Left ventricle myocardium inferior (tissue), 1 donor: ENCODE results near the gene HSD11B2. TPM values are rescaled to one million over a fixed set of nuclear protein-coding genes. Genes with fewer than 3 reads are reported as not detected.
A peak's percentile ranks its signal among the peaks of the same experiment; 100 is the strongest.

ENCODE experiments used
- DNase-seq: peaks from one replicate; pipeline ENCODE4 v3.0.0-alpha.2; 2020
- H3K27ac ChIP-seq: fragments of 200-600 bp; replicated peaks from 2 replicates; pipeline ENCODE4 v1.8.0; 2021
- H3K27me3 ChIP-seq: fragments of 200-600 bp; 2 replicates; pipeline ENCODE4 v1.8.0; 2021; ENCODE audit warnings: low read depth
- H3K36me3 ChIP-seq: fragments of 200-600 bp; 2 replicates; pipeline ENCODE4 v1.8.0; 2021
- H3K4me1 ChIP-seq: fragments of 200-600 bp; 2 replicates; pipeline ENCODE4 v1.8.0; 2021
- H3K4me3 ChIP-seq: fragments of 200-600 bp; 2 replicates; pipeline ENCODE4 v1.8.0; 2021; ENCODE audit warnings: mild to moderate bottlenecking, moderate library complexity
- H3K9me3 ChIP-seq: fragments of 200-600 bp; replicated peaks from 2 replicates; pipeline ENCODE4 v1.8.0; 2021
- intact Hi-C: fragments of 100-400 bp; cut with micrococcal nuclease; formaldehyde crosslinking; loops from one replicate; pipeline ENCODE4 v1.11.0; 2022
- total RNA-seq: library from RNA; stranded (reverse); fragmentation: NEBNext Ultra II Directional; extraction: Animal tissue kit (Norgen Biotek cat#: 25700); gene quantifications from one replicate; pipeline ENCODE4 v1.2.1, GENCODE V29; 2021
- TF ChIP-seq, protein P1 (sequence below): fragments of 200-600 bp; IDR thresholded peaks from 2 replicates; pipeline ENCODE4 v1.8.0; 2021; ENCODE audit warnings: antibody characterized with exemption, mild to moderate bottlenecking, borderline replicate concordance
- donor health status: DM: no; HTN: yes; CAD: no; lungs with severe emphysema.

HSD11B2 gene
- total RNA-seq, 1 donor from 2014 or later: 0.99 TPM

- intact Hi-C loops: no loop called here
- TF ChIP-seq, protein P1, sequence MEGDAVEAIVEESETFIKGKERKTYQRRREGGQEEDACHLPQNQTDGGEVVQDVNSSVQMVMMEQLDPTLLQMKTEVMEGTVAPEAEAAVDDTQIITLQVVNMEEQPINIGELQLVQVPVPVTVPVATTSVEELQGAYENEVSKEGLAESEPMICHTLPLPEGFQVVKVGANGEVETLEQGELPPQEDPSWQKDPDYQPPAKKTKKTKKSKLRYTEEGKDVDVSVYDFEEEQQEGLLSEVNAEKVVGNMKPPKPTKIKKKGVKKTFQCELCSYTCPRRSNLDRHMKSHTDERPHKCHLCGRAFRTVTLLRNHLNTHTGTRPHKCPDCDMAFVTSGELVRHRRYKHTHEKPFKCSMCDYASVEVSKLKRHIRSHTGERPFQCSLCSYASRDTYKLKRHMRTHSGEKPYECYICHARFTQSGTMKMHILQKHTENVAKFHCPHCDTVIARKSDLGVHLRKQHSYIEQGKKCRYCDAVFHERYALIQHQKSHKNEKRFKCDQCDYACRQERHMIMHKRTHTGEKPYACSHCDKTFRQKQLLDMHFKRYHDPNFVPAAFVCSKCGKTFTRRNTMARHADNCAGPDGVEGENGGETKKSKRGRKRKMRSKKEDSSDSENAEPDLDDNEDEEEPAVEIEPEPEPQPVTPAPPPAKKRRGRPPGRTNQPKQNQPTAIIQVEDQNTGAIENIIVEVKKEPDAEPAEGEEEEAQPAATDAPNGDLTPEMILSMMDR: no peak
- DNase-seq: no peak
Measured at GRCh38 chr16:67392301-67393059, 38.4 kb upstream of the HSD11B2 start.

DNA sequence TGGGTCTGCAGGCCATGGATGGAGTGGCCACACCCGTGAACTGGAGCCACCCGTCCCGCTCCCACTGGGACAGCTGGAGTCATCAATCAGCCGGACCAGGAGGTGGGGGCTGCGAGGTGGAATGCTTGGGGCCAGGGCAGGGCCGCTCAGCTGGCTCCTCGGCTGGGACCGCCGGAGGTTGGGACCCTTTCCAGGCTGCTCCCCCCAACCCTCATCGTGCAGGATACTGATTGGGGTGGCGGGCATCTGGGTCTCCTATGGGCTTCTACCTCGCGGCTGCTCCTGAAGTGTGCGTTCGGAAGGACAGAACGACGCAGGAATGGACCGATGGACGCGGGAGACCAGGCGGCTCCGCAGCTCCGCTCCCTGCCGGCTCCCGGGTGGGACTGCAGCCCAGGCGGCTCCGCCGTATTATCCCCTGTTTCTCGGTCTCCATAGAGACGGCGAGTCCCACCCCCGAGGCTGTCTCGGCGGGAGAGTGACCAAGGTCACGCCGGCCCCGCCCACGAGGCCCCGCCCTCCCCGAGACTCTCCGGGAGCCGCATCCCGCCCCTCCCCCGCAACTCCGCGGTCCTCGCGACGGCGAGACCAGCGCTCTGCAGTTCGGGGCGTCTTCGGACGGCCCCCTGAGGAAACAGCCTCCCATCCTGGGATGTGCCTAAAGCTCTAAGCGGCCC is 37.7 kb upstream of the HSD11B2 start, which contains the start of gene TPPP3:
TPPP3 (minus strand) TSS at position 388 of the 677 bp plus-strand sequence. CDS start 2,387 bp downstream, outside the sequence.
- no peaks in the 10 kb centered on the region for H3K9me3 ChIP-seq
- H3K27me3 ChIP-seq: peaks cover 19% of the 10 kb centered on the region
- DNase-seq: peak; percentile 92
- TF ChIP-seq, protein P1: peak; percentile 83
- peaks cover 70% of the 10 kb centered on the region for H3K4me1 ChIP-seq
- H3K27ac ChIP-seq: peak within 1 kb of the TSS; percentile 72
- H3K4me3 ChIP-seq: peak within 1 kb of the TSS; percentile 66
- no peaks in the 10 kb centered on the region for H3K36me3 ChIP-seq
- intact Hi-C loops: no loop called here

More at GRCh38 chr16:67392301-67393059, 38.4 kb upstream of the HSD11B2 start:
- peaks cover 64% of the 10 kb centered on the region for H3K4me1 ChIP-seq
- H3K27me3 ChIP-seq: peaks cover 19% of the 10 kb centered on the region
- H3K4me3 ChIP-seq: peak overlapping the region; percentile 66
- H3K36me3 ChIP-seq: no peaks in the 10 kb centered on the region
- peak overlapping the region; percentile 69 for H3K27ac ChIP-seq
- H3K9me3 ChIP-seq: no peaks in the 10 kb centered on the region

DNA sequence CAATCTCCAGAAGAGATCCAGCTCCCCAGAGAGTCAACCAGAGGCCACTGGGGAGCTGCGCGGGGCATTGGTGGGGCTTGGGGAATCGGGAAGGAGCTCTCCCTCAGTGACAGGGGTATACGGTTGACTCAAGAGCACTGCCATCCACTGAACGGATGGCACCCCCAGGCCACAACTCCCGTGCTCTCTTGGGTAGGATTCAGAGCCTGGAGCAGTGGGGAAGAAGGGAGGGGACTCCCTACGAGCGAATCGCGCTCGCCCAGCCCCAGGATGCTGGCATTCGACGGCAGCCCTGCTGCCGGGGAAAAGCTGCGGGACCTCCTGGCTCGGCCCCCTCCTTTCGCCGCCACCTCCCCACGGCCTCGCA is 37.1 kb upstream of the HSD11B2 start:
- peaks cover 75% of the 10 kb centered on the region for H3K4me1 ChIP-seq
- intact Hi-C loops: no loop called here

GRCh38 chr16:67394155-67395104 is 36.5 kb upstream of the HSD11B2 start:
- Histone ChIP-seq H3K9me3 (no peaks in the 10 kb centered on the region), H3K36me3 (no peaks in the 10 kb centered on the region), H3K4me1 (peaks cover 81% of the 10 kb centered on the region), H3K4me3 (peak overlapping the region; percentile 66), H3K27me3 (peaks cover 19% of the 10 kb centered on the region), H3K27ac (peak overlapping the region; percentile 72)
- TF ChIP-seq, protein P1: no peak
- intact Hi-C loops: no loop called here
- DNase-seq: no peak

More for the DNA sequence above, 37.1 kb upstream of the HSD11B2 start:
- TF ChIP-seq, protein P1: no peak
- H3K27me3 ChIP-seq: peaks cover 19% of the 10 kb centered on the region
- peak overlapping the region; percentile 72 for H3K27ac ChIP-seq
- peak overlapping the region; percentile 66 for H3K4me3 ChIP-seq
- H3K36me3 ChIP-seq: no peaks in the 10 kb centered on the region
- H3K9me3 ChIP-seq: no peaks in the 10 kb centered on the region
- DNase-seq: no peak

GRCh38 chr16:67395105-67395457 is 35.8 kb upstream of the HSD11B2 start:
- H3K9me3 ChIP-seq: no peaks in the 10 kb centered on the region
- peak overlapping the region; percentile 72 for H3K27ac ChIP-seq
- intact Hi-C loops: no loop called here
- peak overlapping the region; percentile 66 for H3K4me3 ChIP-seq
- peaks cover 19% of the 10 kb centered on the region for H3K27me3 ChIP-seq
- no peak for DNase-seq
- H3K36me3 ChIP-seq: no peaks in the 10 kb centered on the region
- H3K4me1 ChIP-seq: peaks cover 85% of the 10 kb centered on the region
- TF ChIP-seq, protein P1: no peak
